Stimulated activated CD8-positive, alpha-beta memory T cell treated with anti-CD3 and anti-CD28 coated beads, Interleukin-4, amount 100 ng/mL, for 4 hours (primary cell): ENCODE measurements around the gene ARSA.
"Not testable (repeated sequence)": the region's sequence is repeated elsewhere in the genome, so short reads cannot be mapped to it uniquely, and the experiment has no call there.

Experiments used
- DNase-seq, 2 donors: peaks; one replicate each; pipeline ENCODE4 v3.0.0-alpha.2; 2020; ENCODE audit warnings: low read depth in 2 of 2, low spot score in 1 of 2

Gene ARSA

DNA sequence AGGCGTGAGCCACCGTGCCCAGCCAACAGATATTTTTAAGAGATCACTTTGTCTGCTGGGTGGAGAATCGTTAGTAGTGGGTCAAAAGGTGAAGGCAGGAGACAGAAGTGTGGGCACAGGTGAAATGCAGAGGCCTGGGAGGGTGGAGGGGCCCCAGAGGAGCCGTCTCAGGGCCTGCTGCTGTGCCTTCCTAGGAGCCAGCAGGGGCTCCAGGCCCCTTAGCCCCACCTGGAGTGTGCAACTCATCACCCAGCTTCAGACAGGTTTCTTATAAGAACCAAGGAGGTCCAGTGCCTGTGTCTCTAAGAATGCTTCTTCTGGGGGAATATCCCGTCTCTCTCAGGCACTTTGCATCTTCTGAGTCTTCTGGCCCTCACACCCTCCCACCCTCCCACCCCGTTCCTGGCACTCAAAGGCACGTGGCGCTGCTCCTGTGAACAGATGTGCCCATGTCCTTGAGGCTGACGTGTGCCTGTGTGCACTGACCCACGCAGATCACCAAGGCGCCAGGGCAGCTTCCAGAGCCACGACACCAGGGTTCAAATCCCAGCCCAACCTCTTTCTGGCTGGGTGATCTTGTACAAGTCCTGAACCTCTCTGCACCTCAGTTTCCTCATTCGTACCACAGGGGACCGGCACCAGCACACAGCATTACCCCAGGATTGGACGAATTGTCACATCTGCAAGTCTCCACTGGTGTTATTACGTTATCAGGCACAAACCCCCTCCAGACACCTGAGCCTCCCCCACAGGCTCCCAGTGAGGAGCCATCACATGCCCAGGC lies 3.4 kb downstream of the ARSA start:
- no peak for DNase-seq

DNA sequence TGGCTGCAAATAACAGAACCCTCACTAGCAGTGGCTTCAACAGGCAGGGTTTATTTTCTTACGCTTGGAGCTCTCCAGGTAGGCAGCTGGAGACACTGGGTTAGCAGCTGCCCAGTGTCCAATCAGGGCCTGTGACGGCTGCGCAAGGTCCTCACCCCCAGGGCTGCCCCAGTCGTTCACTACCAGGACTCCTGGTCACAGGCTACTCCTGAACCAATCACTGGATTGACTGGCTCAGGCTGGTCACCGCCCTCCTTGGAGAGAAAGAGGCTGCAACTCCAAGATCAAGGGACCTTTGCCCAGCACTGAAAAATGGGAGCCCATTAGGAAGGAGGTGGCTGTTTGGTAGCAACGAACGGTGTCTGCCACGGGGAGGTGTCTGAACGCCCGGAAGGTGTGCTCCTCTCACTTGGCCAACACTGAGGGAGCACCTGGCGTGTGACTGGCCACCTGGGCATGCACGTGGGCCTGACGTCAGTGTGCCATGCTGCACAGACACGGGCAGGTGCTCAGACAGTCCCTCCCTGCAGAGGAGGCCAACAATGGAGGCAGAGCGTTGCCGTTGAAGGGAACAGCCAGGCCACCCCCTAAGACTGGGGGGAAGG lies 5.1 kb downstream of the ARSA start:
- DNase-seq: no peak

- DNase-seq: no peak
These were observed 5.8 kb downstream of the ARSA start for GRCh38 chr22:50621948-50622722.

GRCh38 chr22:50621356-50621880 lies 6.5 kb downstream of the ARSA start:
- DNase-seq: no peak

GRCh38 chr22:50620593-50621355 lies 7.2 kb downstream of the ARSA start:
- DNase-seq: peak; percentile 70 to 81

DNA sequence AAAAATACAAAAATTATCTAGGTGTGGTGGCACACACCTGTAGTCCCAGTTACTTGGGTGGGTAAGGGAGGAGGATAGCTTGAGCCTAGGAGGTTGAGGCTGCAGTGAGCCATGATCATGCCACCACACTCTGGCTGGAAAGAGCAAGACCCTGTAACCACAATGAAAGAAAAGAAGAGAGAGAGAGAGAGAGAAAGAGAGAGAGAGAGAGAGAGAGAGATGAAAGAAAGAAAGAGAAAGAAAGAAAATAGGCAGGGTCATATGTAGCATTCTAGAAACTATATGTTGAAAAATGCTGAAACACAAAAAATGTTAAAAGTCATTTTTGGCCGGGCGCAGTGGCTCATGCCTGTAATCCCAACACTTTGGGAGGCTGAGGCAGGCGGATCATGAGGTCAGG lies 13.7 kb downstream of the ARSA start:
- DNase-seq: not testable (repeated sequence)

GRCh38 chr22:50613291-50613981 lies 14.5 kb downstream of the ARSA start:
- no peak for DNase-seq

- DNase-seq: no peak
These were observed 15.3 kb downstream of the ARSA start for GRCh38 chr22:50612528-50613221.

- DNase-seq: no peak
These were observed 15.8 kb downstream of the ARSA start for GRCh38 chr22:50612168-50612527.

- no peak for DNase-seq
These were observed 16.5 kb downstream of the ARSA start for GRCh38 chr22:50611341-50612060.

DNA sequence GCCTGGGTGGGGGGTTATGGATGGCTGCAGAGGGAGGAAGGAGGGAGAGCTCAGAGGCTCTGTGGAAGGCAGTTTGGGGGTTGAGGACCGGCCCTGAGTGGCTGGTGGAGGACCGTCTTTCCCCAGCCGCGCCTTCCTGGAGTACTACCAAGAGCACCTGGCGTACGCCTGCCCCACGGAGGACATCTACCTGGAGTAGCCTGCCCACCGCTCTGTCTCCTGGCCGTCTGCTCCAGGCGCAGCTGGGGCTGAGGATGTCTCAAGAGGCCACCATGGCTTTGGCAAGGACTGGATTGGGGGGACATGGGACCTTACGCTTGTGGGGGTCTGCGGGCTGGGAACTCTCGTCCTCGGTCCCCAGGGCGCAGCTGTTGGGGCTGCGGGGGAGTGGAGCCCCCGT lies 17.4 kb downstream of the ARSA start:
- DNase-seq: no peak

DNA sequence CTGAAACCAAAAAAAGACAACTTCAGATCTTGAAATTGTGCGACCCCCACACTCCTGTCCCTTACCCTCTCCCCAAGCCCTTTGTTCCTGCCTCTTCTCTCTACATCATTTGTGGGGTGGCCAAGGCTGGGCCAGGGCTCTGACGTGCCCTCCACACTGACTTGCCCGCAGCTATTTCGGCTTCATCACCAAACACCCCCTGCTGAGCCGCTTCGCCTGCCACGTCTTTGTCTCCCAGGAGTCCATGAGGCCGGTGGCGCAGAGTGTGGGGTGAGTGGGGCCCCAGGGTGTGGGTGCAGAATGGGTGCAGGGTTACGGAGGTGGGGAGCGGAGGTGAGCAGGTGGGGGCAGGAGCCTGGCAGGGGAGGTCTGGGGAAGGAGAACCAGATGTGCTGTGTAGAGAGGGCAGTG lies 17.9 kb downstream of the ARSA start:
- DNase-seq: no peak

DNA sequence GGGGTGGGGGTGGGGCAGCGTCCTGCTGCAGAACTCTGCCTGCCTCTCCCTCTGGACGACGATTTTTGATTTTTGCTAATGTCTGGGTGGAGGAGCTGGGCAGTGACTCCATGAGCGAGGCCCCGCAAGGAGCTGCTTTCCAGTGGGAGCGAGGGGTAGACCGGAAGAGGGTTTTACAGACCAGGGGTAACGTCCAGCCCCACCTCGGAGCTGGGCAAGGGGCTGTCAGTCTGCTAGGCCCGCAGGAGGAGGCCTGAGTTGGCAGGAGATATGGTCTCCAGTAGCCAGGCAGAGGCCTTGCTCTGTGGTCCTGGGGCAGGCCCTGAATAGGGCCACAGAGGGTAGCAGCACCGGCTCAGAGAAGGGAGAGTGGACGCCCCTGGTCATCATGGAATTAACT lies 18.4 kb downstream of the ARSA start:
- DNase-seq: no peak

DNA sequence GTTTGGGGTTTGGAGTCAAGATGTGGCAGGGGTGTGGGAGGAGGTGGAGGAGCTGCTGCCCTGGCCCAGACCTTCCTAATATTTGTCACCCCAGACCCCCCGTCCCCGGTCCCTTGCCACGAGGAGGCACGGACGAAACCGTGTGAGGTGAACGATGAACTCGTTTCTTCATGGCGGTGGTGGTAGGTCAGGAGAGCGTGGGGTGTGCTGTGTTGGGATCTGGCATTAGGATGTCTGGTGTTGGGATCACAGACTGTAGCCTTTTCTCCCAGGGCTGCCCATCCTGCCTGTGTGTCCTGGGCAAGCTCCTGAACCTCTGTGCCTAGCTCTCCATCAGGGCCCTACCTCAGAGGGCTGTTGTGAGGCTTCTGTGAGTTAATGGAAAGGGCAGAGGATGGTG lies 19.0 kb downstream of the ARSA start:
- DNase-seq: no peak

DNA sequence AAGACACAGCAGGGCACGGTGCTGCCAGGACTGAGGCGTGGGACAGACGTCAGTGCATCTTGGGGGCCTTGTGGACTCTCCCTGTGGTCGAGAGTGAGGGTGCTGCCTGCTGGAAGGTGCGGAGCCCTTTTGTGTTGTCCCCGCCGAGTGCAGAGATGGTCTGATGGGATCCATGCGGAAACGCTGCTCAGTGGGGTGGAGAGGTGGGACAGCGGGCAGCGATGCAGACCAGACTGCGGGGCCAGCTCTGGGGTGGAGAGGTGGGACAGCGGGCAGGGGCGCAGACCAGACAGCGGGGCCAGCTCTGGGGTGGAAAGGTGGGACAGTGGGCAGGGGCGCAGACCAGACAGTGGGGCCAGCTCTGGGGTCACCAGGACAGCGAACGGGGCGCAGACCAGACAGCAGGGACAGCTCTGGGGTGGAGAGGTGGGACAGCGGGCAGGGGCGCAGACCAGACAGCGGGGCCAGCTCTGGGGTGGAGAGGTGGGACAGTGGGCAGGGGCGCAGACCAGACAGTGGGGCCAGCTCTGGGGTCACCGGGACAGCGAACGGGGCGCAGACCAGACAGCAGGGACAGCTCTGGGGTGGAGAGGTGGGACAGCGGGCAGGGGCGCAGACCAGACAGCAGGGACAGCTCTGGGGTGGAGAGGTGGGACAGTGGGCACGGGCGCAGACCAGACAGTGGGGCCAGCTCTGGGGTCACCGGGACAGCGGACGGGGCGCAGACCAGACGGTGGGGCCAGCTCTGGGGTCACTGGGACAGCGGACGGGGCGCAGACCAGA lies 19.7 kb downstream of the ARSA start:
- not testable (repeated sequence) for DNase-seq

DNA sequence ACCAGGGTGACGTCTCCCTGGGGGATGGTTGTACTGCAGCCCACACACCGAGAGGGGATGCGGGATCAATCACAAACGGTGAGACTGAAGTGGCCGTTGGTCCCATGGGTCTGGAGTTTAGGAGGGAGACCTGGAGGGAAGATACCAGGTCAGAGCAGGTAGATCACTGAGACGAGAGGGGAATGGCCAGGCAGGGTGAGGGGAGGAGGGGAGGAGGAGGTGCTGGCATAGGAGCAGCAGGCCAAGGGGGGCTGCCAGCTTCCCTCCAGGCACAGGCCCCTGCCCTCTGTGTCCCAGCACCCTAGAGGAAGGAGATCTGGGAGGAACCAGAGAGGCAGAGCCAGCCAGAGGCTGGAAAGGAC lies 20.3 kb downstream of the ARSA start:
- no peak for DNase-seq

DNA sequence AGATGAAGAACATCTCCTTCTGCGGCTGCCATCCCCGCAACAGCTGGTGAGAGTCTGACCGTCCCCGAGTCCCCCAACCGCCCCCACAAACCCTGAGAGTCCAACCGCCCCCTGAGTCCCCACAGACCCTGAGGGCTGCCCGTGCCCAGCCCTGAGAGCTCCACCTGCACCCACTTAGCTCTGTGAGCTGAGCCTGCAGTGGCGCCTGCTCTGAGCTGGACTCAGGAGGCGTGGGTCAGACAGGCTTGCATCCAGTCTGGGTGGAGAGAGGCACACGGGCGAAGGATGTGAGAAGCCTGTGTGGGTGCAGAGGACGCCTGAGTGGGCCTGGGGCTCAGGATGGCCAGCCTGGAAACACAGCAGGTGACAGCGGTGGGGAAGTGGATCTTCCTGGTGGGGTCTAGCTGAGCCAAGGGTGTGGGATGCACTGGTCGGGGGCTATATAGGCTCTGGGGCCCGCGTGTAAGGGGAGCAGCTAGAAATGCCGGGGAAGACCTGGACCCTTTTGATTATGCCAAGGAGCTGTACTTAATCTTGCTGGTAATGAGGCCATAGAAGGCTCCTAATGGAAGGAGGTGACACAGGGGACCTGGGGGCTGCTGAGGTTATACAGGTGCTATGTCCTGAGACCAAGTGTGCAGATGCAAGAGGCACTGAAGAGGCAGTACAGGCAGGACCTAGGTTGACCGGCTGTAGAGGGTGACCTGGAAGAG lies 20.9 kb downstream of the ARSA start:
- no peak for DNase-seq
